SH-SY5Y (cell line): Measurements from ENCODE around the gene MPRIP.

Experiments used
- GATA2 ChIP-seq: IDR thresholded peaks from 2 replicates; pipeline ENCODE4 v1.6.1; 2011; ENCODE audit warnings: mild to moderate bottlenecking, low read depth, low read length
- GATA3 ChIP-seq: IDR thresholded peaks from 2 replicates; pipeline ENCODE4 v1.6.1; 2011; ENCODE audit warnings: low read depth, mild to moderate bottlenecking, low read length, moderate library complexity

GRCh38 chr17:17033466-17033865, 8.8 kb upstream of the MPRIP start:
- TF ChIP-seq GATA2: no peak
- no peak for TF ChIP-seq GATA3
